ENCODE measurements around the gene ZRANB3. TPM values are rescaled to one million over a fixed set of nuclear protein-coding genes. Genes with fewer than 3 reads are reported as not detected.
"Not testable (repeated sequence)": the region's sequence is repeated elsewhere in the genome, so short reads cannot be mapped to it uniquely, and the experiment has no call there.

ZRANB3 gene
- polyA plus RNA-seq, 4 donors, result 7.1 to 10.6 (median 9.0) TPM

GRCh38 chr2:135150725-135151124 is 380.3 kb downstream of the ZRANB3 start:
- DNase-seq (ENCODE audit: low read depth in 4 of 4, low spot score in 2 of 4), result peak in 1 of 4 donors; percentile 5

- no peak for DNase-seq (ENCODE audit: low read depth in 4 of 4, low spot score in 2 of 4)
These were observed 381.8 kb downstream of the ZRANB3 start for GRCh38 chr2:135149251-135149650.

- no peak for DNase-seq (ENCODE audit: low read depth in 4 of 4, low spot score in 2 of 4)
These were observed 386.7 kb downstream of the ZRANB3 start for GRCh38 chr2:135144343-135144742.

GRCh38 chr2:135142323-135142722 is 388.7 kb downstream of the ZRANB3 start:
- no peak for DNase-seq (ENCODE audit: low read depth in 4 of 4, low spot score in 2 of 4)

GRCh38 chr2:135140606-135141005 is 390.4 kb downstream of the ZRANB3 start:
- no peak for DNase-seq (ENCODE audit: low read depth in 4 of 4, low spot score in 2 of 4)

GRCh38 chr2:135132314-135132713 is 398.7 kb downstream of the ZRANB3 start:
- no peak for DNase-seq (ENCODE audit: low read depth in 4 of 4, low spot score in 2 of 4)

- DNase-seq (ENCODE audit: low read depth in 4 of 4, low spot score in 2 of 4), result no peak
These were observed 400.3 kb downstream of the ZRANB3 start for GRCh38 chr2:135130751-135131150.

- no peak for DNase-seq (ENCODE audit: low read depth in 4 of 4, low spot score in 2 of 4)
These were observed 405.1 kb downstream of the ZRANB3 start for GRCh38 chr2:135125940-135126339.

GRCh38 chr2:135124924-135125886 is 405.8 kb downstream of the ZRANB3 start:
- DNase-seq (ENCODE audit: low read depth in 4 of 4, low spot score in 2 of 4), result no peak

GRCh38 chr2:135121658-135122039 is 409.4 kb downstream of the ZRANB3 start:
- not testable (repeated sequence) for DNase-seq (ENCODE audit: low read depth in 4 of 4, low spot score in 2 of 4)

- DNase-seq (ENCODE audit: low read depth in 4 of 4, low spot score in 2 of 4), result no peak
These were observed 409.9 kb downstream of the ZRANB3 start for GRCh38 chr2:135121016-135121657.

GRCh38 chr2:135119582-135119981 is 411.4 kb downstream of the ZRANB3 start:
- no peak for DNase-seq (ENCODE audit: low read depth in 4 of 4, low spot score in 2 of 4)

- DNase-seq (ENCODE audit: low read depth in 4 of 4, low spot score in 2 of 4), result no peak
These were observed 417.7 kb downstream of the ZRANB3 start for GRCh38 chr2:135113322-135113721.

GRCh38 chr2:135105513-135106316 is 425.3 kb downstream of the ZRANB3 start:
- DNase-seq (ENCODE audit: low read depth in 4 of 4, low spot score in 2 of 4), result not testable (repeated sequence)

- DNase-seq (ENCODE audit: low read depth in 4 of 4, low spot score in 2 of 4), result no peak
These were observed 427.2 kb downstream of the ZRANB3 start for GRCh38 chr2:135103843-135104242.

GRCh38 chr2:135099802-135100483 is 431.1 kb downstream of the ZRANB3 start:
- no peak for DNase-seq (ENCODE audit: low read depth in 4 of 4, low spot score in 2 of 4)

GRCh38 chr2:135097532-135098231 is 433.3 kb downstream of the ZRANB3 start:
- no peak for DNase-seq (ENCODE audit: low read depth in 4 of 4, low spot score in 2 of 4)

GRCh38 chr2:135096665-135097446 is 434.2 kb downstream of the ZRANB3 start:
- no peak for DNase-seq (ENCODE audit: low read depth in 4 of 4, low spot score in 2 of 4)

GRCh38 chr2:135095591-135095990 is 435.4 kb downstream of the ZRANB3 start:
- no peak for DNase-seq (ENCODE audit: low read depth in 4 of 4, low spot score in 2 of 4)

Measured in left renal cortex interstitium (tissue), 4 donors.